ENCODE data around the gene ATP8B3.
A peak's percentile ranks its signal among the peaks of the same experiment; 100 is the strongest.

Gene ATP8B3

GRCh38 chr19:1836458-1837221 lies 24.6 kb upstream of the ATP8B3 start:
- no peak for DNase-seq

- no peak for DNase-seq
Observed at GRCh38 chr19:1833540-1833939, 21.5 kb upstream of the ATP8B3 start.

GRCh38 chr19:1832046-1832663 lies 20.1 kb upstream of the ATP8B3 start:
- DNase-seq = no peak

GRCh38 chr19:1830978-1831377 lies 18.9 kb upstream of the ATP8B3 start:
- DNase-seq = no peak

GRCh38 chr19:1830568-1830967 lies 18.5 kb upstream of the ATP8B3 start:
- DNase-seq = no peak

GRCh38 chr19:1829958-1830357 lies 17.9 kb upstream of the ATP8B3 start:
- no peak for DNase-seq

- DNase-seq = no peak
Observed at GRCh38 chr19:1828279-1829238, 16.5 kb upstream of the ATP8B3 start.

- no peak for DNase-seq
Observed at GRCh38 chr19:1827566-1828278, 15.6 kb upstream of the ATP8B3 start.

GRCh38 chr19:1826557-1827521 lies 14.8 kb upstream of the ATP8B3 start:
- DNase-seq = no peak

- DNase-seq = peak; percentile 60
Observed at GRCh38 chr19:1825909-1826556, 14.0 kb upstream of the ATP8B3 start.

GRCh38 chr19:1824252-1824622 lies 12.2 kb upstream of the ATP8B3 start:
- DNase-seq = no peak

GRCh38 chr19:1823539-1824251 lies 11.6 kb upstream of the ATP8B3 start:
- no peak for DNase-seq

GRCh38 chr19:1823020-1823419 lies 10.9 kb upstream of the ATP8B3 start:
- no peak for DNase-seq

- DNase-seq = no peak
Observed at GRCh38 chr19:1822210-1822609, 10.1 kb upstream of the ATP8B3 start.

- DNase-seq = no peak
Observed at GRCh38 chr19:1819341-1820255, 7.5 kb upstream of the ATP8B3 start.

GRCh38 chr19:1818549-1819195 lies 6.6 kb upstream of the ATP8B3 start:
- DNase-seq = no peak

- no peak for DNase-seq
Observed at GRCh38 chr19:1817553-1818179, 5.6 kb upstream of the ATP8B3 start.
